Adipose tissue (tissue), 3 donors: ENCODE measurements around the gene SETDB2. TPM values are rescaled to one million over a fixed set of nuclear protein-coding genes. Genes with fewer than 3 reads are reported as not detected.

Experiments used
- H3K27ac ChIP-seq: one replicate; pipeline ENCODE4 v1.5.1; 2013; ENCODE audit warnings: low read depth, low read length
- whole genome bisulfite sequencing, 3 donors: extraction: QIAGEN DNeasy Blood & Tissue Kit; methylation state at CpG; one replicate each; pipeline ENCODE4 v1.1.7; 2013; 5-methylcytosine and 5-hydroxymethylcytosine counted together
- polyA plus RNA-seq, 3 donors: library from polyadenylated mRNA; stranded (reverse); fragments of 200-250 nt; gene quantifications; one replicate each; pipeline ENCODE4 v1.2.3, GENCODE V29; 2013
- donor health status: healthy with polysubstance abuse.
- donor health status: Bipolar disorder and iron deficiency.
- donor health status: healthy.

The SETDB2 gene
- polyA plus RNA-seq, 3 donors: 1.8 to 4.7 (median 2.5) TPM

DNA sequence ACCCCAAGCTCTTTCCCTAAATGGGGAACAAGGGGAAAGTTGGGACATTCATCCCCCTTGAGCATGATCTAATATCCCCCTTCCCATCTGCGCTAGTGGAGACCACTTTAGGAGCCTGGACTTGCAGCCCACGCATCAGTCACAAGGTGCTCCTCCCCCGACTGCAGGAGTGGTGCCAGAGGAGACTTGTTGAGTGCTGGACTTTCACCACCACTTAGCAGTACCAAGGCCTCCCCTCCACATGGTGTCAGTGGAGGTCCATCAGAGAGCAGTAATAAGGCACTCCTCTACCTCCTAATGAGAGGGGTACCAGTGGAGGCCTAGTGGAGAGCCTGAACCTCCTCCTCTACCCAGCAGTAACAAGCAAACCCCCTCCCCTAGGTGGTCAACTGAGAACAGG is 22.7 kb upstream of the SETDB2 start:
- no peak overlapping the region for H3K27ac ChIP-seq
- WGBS, 3 donors: 86 to 94% (median 92%) methylated on average over 3 of the region's 3 CpGs

DNA sequence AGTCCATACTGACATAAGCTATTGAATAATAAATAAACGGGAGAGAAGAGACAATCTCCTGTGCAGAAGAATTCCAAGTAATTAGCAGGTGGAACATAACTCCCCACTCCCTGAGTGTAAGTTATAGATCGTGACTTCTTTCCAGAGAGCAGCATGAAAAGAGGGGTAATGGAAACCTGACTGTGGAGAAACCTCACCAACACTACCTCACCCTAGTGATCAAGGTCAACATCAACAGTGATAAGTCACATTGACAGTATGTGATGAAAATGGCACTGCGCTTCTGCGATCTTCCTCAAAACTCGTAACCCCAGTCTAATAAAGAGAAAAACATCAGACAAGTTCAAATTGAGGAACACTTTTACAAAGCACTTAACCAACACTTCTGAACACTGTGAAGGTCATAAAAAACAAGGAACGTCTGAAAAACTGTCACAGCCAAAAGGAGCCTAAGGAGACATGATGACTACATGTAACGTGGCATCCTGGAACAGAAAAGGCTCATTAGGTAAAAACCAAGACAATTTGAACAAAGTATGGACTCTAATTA is 20.0 kb upstream of the SETDB2 start:
- WGBS, 3 donors: 75 to 77% (median 76%) methylated on average over 7 of the region's 7 CpGs
- no peak overlapping the region for H3K27ac ChIP-seq

DNA sequence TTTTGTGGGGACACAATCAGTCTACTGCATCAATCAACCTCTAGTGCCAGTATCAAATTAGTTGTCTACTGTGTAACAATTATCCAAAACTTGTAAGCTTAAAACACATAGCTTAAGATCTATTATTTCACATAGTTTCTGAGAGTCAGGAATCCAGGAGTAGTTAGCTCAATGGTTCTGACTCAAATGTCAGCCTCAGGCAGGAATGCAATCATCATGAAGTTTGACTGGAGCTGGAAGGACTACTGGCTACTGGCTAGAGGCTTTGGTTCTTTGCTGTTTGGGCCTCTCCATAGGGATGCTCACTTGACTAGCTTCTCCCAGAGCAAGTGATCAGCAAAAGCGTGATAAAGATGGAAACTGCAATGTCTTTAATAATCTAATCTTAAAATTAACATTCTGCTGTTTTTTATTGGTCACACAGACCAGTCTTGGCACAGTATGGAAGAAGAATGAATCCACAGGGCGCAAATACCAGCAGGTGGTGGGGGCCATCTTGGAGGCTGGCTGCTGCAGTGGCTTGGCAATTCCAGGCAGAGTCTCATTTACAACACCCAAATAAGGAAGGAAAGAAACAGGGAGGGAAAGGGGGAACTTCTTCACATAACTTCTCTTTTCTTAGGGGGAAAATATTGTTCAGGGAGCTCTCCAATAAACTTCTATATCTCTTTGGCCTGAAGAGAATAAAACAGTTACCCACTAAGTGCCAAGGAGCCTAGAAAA is 15.9 kb upstream of the SETDB2 start:
- 84 to 95% (median 89%) methylated on average over 2 of the region's 2 CpGs for WGBS, 3 donors
- no peak overlapping the region for H3K27ac ChIP-seq

DNA sequence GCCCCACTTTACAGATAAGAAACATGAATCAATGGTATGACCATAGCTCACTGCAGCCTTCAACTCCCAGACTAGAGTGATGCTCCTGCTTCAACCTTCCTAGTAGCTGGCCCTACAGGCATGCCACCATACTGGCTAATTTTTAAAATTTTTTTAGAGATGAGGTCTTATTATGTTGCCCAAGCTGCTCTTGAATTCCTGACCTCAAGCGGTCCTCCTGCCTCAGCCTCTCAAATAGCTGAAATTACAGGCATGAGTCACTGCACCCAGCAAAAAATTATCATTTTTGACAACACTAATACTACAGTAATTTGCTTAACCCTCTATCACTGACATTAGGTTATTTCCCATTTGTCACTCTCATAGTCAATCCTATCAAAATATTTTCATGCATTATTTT is 15.0 kb upstream of the SETDB2 start:
- 94 to 95% (median 95%) methylated on average over 1 of the region's 1 CpG for WGBS, 3 donors
- H3K27ac ChIP-seq: no peak overlapping the region

DNA sequence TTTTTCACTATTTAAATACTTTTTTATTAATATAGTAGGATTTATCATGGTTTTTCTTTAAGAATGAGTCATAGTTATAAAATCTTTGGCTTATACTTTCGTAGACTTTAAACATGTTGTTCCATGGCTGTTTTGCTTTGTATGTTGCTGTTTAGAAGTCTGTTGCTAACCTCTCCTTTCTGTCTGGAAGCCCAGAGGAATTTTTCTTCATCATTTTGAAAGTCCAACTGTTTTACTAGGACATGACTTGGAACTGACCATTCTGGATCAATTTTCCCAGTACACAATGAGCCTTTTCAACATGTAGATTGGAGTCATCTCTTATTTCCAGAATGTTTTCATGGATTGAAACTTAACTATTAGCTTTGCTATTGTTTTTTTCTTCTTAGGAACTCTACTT is 8.1 kb upstream of the SETDB2 start:
- WGBS, 3 donors: 61 to 83% (median 65%) methylated on average over 1 of the region's 1 CpG
- H3K27ac ChIP-seq: no peak overlapping the region

DNA sequence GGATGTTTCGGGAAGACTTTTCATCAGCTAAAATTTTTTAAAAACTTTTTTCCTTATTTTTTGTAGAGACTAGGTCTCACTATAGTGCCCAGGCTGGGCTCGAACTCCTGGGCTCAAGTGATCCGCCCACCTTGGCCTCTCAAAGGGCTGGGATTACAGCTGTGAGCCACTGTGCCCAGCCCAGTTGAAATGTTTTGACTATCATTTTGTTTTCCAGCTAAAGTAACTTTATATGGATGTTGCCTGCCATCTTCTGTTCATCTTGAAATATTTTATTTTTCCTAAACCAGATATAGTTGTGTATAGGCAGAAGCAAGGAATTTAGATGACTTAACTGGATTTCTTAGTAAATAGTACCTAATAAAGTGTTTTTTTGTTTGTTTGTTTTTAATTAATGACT is 7.2 kb upstream of the SETDB2 start:
- 53 to 62% (median 61%) methylated on average over 3 of the region's 3 CpGs for WGBS, 3 donors
- H3K27ac ChIP-seq: no peak overlapping the region

DNA sequence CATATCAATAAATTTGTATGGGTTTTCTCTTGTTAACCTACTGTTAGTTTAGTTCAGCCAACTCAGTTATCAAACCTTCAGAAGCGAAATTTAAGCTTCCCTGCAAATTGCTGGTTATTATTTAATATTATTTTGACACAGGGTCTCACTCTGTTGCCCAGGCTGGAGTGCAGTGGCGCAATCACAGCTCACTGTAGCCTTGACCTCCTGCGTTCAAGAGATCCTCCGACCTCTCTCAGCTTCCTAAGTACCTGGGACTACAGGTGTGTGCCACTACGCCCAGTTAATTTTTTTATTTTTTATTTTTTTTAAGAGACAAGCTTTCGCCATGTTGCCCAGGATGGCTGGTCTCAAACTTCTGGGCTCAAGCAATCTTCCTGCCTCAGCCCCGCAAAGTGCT is 6.4 kb upstream of the SETDB2 start:
- WGBS, 3 donors: 73 to 89% (median 88%) methylated on average over 7 of the region's 7 CpGs
- no peak overlapping the region for H3K27ac ChIP-seq

DNA sequence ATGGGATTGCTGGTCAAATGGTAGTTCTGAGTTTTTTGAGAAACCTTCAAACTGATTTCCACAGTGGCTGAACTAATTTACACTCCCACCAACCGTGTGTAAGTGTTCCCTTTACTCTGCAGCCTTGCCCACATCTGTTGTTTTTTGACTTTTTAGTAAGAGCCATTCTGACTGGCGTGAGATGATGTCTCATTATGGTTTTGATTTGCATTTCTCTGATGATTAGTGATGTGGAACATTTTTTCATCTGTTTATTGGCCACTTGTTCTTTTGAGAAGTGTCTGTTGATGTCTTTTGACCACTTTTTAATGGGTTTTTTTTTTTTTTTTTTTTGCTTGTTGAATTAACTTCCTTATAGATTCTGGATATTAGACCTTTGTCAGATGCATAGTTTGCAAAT is 4.5 kb upstream of the SETDB2 start:
- no peak overlapping the region for H3K27ac ChIP-seq
- 81 to 88% (median 86%) methylated on average over 2 of the region's 2 CpGs for WGBS, 3 donors

DNA sequence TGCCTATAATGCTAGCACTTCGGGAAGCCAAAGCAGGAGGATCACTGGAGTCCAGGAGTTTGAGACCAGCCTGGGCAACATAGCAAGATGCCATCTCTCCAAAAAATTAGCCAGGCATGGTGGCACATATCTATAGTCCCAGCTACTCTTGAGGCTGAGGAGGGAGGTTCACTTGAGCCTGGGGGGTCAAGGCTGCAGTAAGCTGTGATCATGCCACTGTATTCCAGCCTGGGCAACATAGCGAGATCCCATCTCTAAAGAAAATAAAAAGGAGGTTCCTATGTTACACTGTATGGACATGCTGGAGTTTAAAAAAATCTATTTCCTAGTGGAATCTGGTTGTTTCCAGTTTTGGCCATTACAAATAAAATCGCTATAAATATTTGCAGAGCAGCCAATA is 2.8 kb upstream of the SETDB2 start:
- no peak overlapping the region for H3K27ac ChIP-seq
- WGBS, 3 donors: 94 to 97% (median 96%) methylated on average over 3 of the region's 3 CpGs

DNA sequence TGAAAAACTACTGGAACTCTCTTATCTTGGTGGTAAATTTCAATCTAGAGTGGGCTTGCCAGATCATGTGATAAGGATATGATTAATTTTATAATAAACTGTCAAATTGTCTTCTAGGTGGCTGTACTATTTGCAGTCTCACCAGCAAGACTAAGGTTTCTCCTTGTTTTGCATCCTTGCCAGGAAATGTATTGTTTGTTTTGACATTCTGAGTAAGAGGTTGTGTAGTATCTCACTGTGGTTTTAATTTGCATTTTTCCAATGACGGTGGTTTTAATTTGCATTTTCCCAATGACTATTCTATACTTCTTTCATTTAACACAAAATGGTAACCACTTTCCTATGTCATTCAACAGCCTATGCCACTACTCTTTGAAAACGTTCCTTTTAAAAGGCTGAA is 2.2 kb upstream of the SETDB2 start:
- 85 to 93% (median 89%) methylated on average over 2 of the region's 2 CpGs for WGBS, 3 donors
- H3K27ac ChIP-seq: no peak overlapping the region

DNA sequence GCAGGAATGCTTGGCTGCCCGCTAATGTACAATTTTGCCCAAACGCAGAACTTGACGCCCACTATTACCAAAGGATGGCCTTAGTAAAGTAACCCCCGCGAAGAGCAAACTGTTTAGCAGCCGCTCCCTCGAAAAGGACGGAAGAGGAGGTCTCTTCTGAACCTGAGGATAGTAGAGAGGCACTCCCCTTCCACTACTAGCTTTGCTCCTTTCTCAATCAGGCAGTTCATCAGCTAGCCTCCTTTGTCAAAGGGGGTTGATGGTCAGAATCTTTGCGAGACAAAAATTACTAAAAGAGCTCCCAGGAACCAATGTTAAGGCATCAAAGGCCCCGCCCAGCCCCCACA is 744 bp upstream of the SETDB2 start:
- peak overlapping the region; percentile 24 for H3K27ac ChIP-seq
- 1 to 6% (median 4%) methylated on average over 10 of the region's 10 CpGs for WGBS, 3 donors

DNA sequence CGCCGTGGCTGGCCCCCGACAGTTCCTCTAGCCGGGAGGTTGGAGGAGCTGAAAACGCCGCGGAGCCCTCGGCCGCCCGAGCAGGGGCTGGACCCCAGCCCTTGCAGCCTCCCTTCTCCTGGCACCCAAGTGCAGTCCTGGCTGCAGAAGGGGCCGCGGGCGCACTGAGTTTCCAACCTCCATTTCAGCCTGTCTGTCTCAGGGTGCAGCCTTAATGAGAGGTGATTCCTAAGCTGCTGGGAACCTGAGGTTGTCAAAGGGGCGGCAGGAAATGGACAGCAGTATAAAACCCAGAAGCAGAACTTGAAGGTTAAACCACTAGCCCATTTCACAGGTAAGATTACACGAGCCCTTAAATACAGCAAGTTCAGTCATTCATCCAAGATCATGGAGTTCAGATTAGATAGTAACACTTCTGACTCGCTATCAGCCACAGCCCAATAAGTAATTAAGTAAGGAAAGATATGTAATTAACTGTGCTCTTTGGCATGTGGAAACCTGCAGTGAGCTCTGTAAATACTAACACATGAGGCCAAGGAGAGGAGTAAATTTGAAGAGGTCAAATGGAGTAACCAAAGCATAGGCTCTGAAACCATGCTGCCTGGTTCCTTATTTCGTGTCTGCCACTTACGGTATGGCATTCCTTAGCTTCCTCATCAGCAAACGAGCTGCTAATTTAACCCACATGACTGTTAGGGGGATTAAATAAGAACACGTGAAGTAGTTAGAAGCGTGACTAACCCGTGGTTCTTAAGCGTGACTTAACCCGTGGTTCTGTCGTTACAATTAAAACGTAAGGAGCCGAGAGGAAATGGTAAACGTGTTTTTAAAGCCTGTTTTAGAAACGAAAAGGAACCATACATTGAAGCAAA is 686 bp downstream of the SETDB2 start:
- 0 to 2% (median 1%) methylated on average over 28 to 29 of the region's 29 CpGs for WGBS, 3 donors
- no peak overlapping the region for H3K27ac ChIP-seq

DNA sequence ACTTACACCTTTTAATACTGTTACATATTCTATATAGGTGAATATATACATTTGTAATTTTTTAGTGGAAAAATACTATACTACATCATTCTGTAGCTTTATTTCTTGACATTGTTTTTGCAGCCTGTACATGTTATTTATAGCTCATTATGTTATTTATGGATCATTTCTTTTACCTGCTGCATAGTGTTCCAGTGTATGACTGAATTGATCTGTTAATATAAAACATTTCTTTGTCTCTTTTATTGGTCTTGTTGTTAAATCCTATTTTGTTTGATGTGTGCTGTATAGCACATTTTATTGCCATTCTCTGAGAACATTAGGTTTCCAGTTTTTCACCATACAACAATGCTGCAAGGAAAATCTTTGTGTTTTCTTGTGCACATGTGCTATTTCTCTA is 2.4 kb downstream of the SETDB2 start:
- no peak overlapping the region for H3K27ac ChIP-seq

DNA sequence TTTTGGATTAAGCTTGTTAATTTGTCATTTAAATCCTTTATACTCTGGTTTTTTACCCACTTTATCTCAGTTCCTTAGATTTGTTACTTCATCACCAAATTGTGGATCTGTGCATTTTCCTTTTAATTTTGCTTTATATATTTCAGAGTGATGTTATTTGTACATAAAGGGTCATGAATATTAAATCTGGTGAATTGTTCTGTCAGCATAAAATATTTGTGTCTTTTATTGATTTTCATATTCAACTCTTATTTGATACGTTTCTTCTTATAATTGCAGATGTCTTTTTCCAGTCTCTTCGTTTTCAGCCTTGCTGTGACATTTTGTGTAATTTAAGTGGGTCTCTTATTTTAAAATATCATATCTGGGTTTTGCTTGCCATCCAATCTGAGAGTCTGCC is 4.7 kb downstream of the SETDB2 start:
- no peak overlapping the region for H3K27ac ChIP-seq
- WGBS, 3 donors: 86 to 96% (median 95%) methylated on average over 2 of the region's 2 CpGs

DNA sequence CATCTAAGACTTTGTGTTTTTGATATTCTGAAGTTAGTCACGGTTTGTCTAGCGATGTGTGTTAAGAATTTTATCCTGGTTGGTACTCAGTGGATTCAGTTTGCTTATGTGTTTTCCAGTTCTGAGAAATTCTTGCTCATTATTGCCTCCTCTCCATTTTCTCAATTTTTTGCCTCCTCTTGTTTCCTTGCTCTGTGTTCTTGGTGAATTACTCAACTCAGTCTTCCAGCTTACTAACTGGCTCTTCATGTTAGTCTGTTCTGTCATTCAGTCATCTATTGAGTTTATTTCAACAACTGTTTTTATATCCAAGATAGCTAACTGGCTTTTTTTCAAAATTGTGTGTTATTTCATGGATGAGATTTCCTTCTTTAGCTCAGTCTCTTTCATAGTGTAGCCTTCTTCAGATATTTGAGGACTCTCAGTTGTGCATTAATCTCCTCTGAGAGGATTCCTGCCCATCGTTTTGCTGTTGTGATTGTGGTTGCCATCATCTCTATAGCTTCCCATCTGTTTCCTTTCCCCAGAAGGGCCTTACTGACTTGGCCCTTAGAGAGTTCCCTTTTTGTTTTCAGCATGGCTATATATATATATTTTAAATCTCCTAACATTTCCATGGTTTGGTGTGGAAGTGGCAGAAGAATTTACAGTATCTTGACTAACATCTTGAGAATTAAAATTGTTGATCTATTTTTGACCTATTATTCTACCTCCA is 6.2 kb downstream of the SETDB2 start:
- WGBS, 3 donors: 73 to 85% (median 75%) methylated on average over 3 of the region's 3 CpGs
- no peak overlapping the region for H3K27ac ChIP-seq

DNA sequence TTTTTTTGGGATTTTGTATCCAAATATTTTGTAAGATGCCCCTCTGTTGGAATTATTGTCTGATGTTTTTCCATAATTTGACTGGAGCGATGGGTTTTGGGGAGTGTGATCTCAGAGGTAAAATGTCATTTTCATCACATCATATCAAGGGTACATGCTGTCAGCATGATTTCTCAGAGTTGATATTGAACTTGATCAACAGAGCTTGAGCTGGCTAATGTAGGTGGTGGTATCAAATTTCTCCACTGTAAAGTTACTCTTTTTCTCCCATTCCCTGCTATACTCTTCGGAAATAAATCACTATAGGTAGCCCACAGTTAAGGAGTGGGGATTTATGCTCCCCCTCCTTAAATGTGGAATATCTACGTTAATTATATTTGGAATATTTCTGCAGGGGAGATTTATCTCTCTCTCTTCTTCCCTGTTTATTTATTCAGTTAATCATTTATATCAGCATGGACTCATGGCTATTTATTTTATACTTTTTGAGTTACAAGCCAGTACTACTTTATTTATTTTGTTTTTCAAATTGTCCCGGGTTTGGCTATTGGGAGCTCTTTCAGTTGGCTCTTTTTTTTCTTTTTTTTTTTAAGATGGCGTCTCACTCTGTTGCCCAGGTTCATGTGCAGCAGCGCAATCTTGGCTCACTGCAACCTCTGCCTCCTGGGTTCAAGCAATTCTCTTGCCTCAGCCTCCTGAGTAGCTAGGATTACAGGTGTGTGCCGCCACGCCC is 8.8 kb downstream of the SETDB2 start:
- 81 to 97% (median 96%) methylated on average over 8 of the region's 8 CpGs for WGBS, 3 donors
- no peak overlapping the region for H3K27ac ChIP-seq

DNA sequence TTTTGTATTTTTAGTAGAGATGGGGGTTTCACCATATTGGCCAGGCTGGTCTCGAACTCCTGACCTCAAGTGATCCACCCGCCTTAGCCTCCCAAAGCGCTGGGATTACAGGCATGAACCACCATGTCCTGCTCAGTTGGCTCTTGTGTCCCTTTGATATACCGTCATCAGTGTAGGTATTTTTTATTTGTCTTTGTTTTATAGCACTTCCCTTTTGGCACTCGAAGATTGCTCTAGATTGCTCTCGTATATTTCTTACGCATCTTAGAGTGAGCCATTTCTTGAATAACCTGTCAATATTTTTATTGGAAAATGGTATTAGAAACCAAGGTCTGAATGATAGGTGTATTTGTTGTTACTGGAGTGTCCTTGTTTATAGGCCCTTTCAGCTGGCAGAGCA is 9.4 kb downstream of the SETDB2 start:
- H3K27ac ChIP-seq: no peak overlapping the region
- WGBS, 3 donors: 96 to 100% (median 98%) methylated on average over 7 of the region's 7 CpGs

DNA sequence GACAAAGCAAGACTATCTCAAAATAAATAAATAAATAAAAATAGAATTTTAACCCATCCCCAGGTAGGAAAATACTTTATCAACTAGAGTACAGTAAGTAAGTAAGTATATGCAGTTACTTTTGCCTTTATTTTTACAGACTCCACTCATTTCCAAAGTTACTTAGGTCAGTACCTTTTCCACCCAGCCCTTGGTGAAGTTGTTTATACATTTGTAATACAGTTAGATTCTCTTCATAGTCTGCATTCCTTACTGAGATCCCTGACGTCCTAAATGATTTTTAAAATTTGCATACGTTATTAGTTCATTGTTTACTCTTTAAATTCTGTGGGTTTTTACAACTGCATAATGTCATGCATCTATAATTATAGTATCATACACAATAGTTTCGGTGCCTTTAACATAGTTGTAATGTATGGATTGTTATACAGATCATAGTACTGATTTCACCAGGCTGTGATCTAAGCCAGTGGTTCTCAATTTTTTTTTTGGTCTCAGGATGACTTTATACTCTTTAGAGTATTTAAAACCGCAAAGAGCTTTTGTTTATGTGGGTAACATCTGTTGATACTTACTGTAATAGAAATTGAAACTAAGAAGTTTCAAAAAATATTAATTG is 10.4 kb downstream of the SETDB2 start:
- H3K27ac ChIP-seq: no peak overlapping the region
- 60 to 83% (median 69%) methylated on average over 4 of the region's 4 CpGs for WGBS, 3 donors
